Natural killer cell treated with Interleukin-12 subunit alpha and Interleukin-12 subunit beta and Interleukin-15 and Interleukin-18, amount 100 ng/mL, for 72 hours (primary cell): ENCODE data around the gene GNG12. TPM values are rescaled to one million over a fixed set of nuclear protein-coding genes. Genes with fewer than 3 reads are reported as not detected.

Source experiments
- ATAC-seq, 2 donors: fragments of 150-1000 bp; cut with Tn5 transposase in 1 of 2; sonication (Bioruptor Pico), chemical (Tn5 transposase) in 1 of 2; 2 replicates each; pipeline ENCODE4 v1.10.0; 2021
- DNase-seq: peaks from one replicate; pipeline ENCODE4 v3.0.0; 2022; ENCODE audit warnings: low spot score
- H3K27ac Mint-ChIP-seq, 2 donors: 1 replicate in 1 of 2; 2 replicates in 1 of 2; pipeline ENCODE4 v1.8.0; 2022; ENCODE audit warnings: mixed read lengths in 2 of 2, mild to moderate bottlenecking in 1 of 2, moderate library complexity in 1 of 2
- H3K27me3 Mint-ChIP-seq, 2 donors: 1 replicate in 1 of 2; 2 replicates in 1 of 2; pipeline ENCODE4 v1.8.0; 2022; ENCODE audit warnings: mixed read lengths in 2 of 2
- H3K36me3 Mint-ChIP-seq: one replicate; pipeline ENCODE4 v1.8.0; 2022; ENCODE audit warnings: mixed read lengths
- H3K4me1 Mint-ChIP-seq, 2 donors: 1 replicate in 1 of 2; 2 replicates in 1 of 2; pipeline ENCODE4 v1.8.0; 2022; ENCODE audit warnings: low read depth in 2 of 2, mixed read lengths in 2 of 2, mild to moderate bottlenecking in 1 of 2
- H3K4me3 Mint-ChIP-seq: one replicate; pipeline ENCODE4 v1.8.0; 2022; ENCODE audit warnings: mixed read lengths
- H3K9me3 Mint-ChIP-seq: 2 replicates; pipeline ENCODE4 v1.8.0; 2022; ENCODE audit warnings: mixed read lengths
- total RNA-seq, 2 donors: library from RNA; stranded (reverse); gene quantifications; one replicate each; pipeline ENCODE4 v1.2.3, GENCODE V29; 2022

The GNG12 gene
- total RNA-seq, 2 donors from 2014 or later: 0.21 to 0.28 TPM

DNA sequence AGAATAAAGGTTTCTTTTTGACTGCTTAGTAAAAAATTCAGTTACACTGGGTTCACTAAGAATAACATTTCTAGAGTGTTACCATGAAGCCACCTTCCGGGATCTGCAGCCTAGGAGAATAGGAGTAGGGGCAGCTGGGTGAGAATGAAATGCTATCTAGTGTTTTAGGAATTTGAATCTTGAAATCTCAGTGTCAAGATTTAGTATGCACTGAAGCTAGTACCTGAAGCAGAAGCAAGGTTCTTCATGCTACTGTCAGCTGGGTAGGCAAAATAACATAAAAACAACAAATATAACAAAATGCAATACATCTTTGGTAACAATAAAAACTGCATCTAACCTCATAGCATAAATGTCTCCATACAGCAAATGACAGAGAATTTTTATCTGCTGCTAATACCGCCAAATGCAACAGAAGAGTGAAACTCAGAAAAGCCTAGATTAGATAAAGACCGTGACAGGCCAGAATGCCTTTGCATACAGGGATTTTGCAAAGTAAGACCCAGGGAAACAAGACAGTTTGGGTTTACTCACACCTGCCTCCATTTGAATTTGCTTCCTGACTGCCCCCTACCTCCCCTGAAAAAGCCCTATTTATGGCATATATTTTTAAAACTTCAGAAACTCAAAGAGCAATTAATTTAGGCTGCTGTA is 90.1 kb downstream of the GNG12 start:
- no peak for DNase-seq
- Mint-ChIP-seq H3K9me3 (no peaks in the 10 kb centered on the region), H3K4me3 (no peak overlapping the region), H3K4me1 (no peaks in the 10 kb centered on the region), H3K27me3 (peaks cover 12 to 14% of the 10 kb centered on the region in 2 donors), H3K27ac (no peak overlapping the region), H3K36me3 (no peaks in the 10 kb centered on the region)
- ATAC-seq: no peak

DNA sequence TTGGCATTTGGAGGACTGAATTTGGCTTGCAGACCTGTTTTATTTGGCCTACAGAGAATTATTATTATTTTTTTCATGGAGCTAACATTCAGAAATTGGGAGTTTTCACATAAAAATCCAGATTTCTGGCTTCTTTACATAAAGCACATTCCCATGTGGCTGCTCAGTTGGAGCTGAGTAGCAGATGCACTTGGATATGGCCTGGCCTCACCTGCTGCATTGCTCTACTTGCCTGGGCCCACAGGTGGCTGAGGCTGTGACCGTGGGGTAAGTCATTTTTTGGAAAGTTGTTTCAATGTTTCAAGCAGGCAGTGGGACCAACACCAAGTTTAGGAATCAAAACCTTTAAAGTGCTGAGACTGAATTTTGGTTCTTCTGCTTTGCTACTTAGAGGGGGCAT is 91.5 kb downstream of the GNG12 start:
- no peak for ATAC-seq
- no peak overlapping the region for H3K27ac Mint-ChIP-seq
- no peak overlapping the region for H3K4me3 Mint-ChIP-seq
- H3K4me1 Mint-ChIP-seq: no peaks in the 10 kb centered on the region
- H3K27me3 Mint-ChIP-seq: peaks cover 6% of the 10 kb centered on the region in 2 donors
- H3K36me3 Mint-ChIP-seq: no peaks in the 10 kb centered on the region
- DNase-seq: no peak
- H3K9me3 Mint-ChIP-seq: no peaks in the 10 kb centered on the region

DNA sequence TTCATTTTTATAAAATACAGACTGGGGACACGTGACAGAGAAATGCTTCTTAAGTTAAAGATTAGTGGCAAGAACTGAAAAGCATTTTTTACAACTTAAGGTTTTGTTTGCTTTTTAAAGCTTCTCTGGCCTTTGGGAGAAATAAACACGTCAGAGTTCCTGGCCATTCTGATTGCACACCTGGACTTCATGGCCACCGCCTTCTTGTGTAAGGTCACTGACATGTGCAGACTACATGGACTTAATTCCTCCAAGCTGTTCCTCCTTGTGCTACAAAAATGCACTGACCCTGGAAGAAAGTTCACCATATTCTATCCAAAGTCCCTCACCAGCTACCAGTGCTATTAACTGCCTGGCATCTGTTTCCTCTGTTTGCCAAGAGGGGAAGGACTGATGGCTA is 92.1 kb downstream of the GNG12 start:
- no peak for ATAC-seq
- peaks cover 3 to 6% of the 10 kb centered on the region in 2 donors for H3K27me3 Mint-ChIP-seq

DNA sequence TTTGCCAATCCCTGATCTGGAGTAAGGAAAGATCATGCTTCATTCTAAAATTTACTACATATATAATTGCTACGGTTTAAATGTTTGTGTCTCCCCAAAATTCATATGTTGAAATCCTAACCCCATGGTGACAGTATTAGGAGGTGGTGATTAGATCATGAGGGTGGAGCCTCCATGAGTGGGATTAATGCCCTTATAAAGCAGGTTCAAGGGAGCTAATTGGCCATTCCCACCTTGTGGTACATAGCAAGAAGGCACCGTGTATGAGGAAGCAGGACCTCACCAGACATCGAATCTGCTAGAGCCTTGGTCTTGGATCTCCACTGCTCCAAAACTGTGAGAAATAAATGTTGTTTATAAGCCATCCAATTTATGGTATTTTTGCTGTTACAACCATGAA is 92.7 kb downstream of the GNG12 start:
- ATAC-seq (no peak), DNase-seq (no peak)
- Mint-ChIP-seq H3K9me3 (no peaks in the 10 kb centered on the region), H3K27me3 (peaks cover 3 to 6% of the 10 kb centered on the region in 2 donors), H3K4me1 (peaks cover 6 to 11% of the 10 kb centered on the region in 2 donors), H3K36me3 (no peaks in the 10 kb centered on the region), H3K4me3 (no peak overlapping the region), H3K27ac (no peak overlapping the region)

More for the DNA sequence above, 92.1 kb downstream of the GNG12 start:
- Mint-ChIP-seq H3K36me3 (no peaks in the 10 kb centered on the region), H3K4me1 (peaks cover 2 to 6% of the 10 kb centered on the region in 2 donors), H3K27ac (no peak overlapping the region), H3K9me3 (no peaks in the 10 kb centered on the region), H3K4me3 (no peak overlapping the region)
- no peak for DNase-seq

DNA sequence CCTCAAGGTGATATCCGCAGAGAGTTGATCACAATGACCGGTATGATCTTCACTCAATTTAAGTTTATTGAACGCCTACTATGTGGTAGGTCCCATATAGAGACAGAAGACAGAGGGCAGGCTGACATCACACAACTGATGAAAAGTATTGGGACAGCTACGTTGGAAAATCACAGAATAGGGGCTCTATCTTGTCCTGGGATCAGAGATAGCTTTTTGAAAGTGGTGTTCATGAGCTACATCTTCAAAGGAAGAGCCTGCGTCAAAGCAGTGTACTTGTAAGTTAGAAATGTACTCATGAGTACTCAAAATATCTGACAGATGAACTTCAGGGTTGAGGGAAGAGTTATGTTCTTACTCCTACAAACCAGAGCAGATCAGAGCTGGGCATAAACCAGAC is 93.9 kb downstream of the GNG12 start:
- Mint-ChIP-seq H3K4me3 (no peak overlapping the region), H3K27me3 (peaks cover 3 to 6% of the 10 kb centered on the region in 2 donors), H3K27ac (no peak overlapping the region), H3K36me3 (no peaks in the 10 kb centered on the region), H3K4me1 (peaks cover 6 to 12% of the 10 kb centered on the region in 2 donors), H3K9me3 (no peaks in the 10 kb centered on the region)
- no peak for DNase-seq
- no peak for ATAC-seq

DNA sequence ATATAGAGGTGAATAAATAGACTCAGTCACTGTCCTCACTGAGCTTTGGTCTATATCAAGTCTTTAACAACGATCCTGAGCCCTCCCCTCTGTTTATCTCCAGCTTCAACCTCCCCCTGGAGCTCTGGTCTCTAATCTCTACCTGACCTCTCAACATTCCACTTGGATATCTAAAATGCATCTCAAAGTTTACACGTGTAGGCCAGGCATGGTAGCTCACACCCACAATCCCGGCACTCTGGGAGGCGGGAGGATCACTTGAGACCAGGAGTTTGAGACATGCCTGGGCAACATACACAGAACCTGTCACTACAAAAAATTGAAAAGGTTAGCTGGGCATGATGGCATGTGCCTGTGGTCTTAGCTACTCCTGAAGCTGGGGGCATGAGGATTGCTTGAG is 94.9 kb downstream of the GNG12 start:
- Mint-ChIP-seq H3K27me3 (peaks cover 0 to under 1% of the 10 kb centered on the region in 2 donors), H3K4me3 (no peak overlapping the region)

DNA sequence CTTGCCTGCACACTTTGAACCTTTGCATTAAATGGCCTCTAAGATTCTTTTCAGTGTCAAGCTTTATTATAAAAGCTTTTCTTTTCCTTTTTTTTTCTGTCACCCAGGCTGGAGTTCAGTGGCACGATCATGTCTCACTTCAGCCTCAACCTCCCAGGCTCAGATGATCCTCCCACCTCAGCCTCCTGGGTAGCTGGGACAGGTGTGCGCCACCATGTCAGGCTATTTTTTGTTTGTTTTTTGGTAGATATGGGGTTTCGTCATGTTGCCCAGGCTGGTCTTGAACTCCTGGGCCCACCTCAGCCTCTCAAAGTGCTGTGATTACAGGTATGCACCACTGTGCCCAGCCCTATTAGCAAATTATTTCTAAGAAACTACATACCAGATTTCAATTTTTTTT is 95.4 kb downstream of the GNG12 start:
- ATAC-seq (no peak), DNase-seq (no peak)
- no peaks in the 10 kb centered on the region for H3K36me3 Mint-ChIP-seq
- no peaks in the 10 kb centered on the region for H3K27me3 Mint-ChIP-seq
- no peak overlapping the region for H3K27ac Mint-ChIP-seq
- no peak overlapping the region for H3K4me3 Mint-ChIP-seq
- no peaks in the 10 kb centered on the region for H3K9me3 Mint-ChIP-seq
- peaks cover 6 to 12% of the 10 kb centered on the region in 2 donors for H3K4me1 Mint-ChIP-seq

More for the DNA sequence above, 94.9 kb downstream of the GNG12 start:
- peaks cover 6 to 12% of the 10 kb centered on the region in 2 donors for H3K4me1 Mint-ChIP-seq
- no peaks in the 10 kb centered on the region for H3K9me3 Mint-ChIP-seq
- no peak overlapping the region for H3K27ac Mint-ChIP-seq
- DNase-seq: no peak
- ATAC-seq: no peak
- no peaks in the 10 kb centered on the region for H3K36me3 Mint-ChIP-seq

DNA sequence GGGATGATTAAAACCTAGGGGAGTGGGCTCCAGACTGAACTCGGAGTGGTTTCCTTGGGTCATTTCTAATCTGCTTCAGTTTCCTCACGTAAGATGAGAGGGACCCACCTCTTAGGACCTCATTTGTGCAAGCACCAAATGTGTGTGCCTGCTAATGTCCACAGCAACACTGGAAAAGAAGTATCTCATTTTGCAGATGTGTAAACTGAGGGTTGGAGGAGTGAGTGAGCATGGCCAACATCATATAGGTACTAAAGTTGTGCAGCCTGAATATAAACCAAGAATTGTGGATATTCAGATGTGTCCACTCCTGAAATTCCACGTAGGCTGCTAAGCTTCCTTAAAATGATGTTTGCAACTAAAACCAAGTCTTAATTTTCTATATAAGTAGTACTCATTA is 96.5 kb downstream of the GNG12 start:
- ATAC-seq: no peak
- Mint-ChIP-seq H3K4me3 (no peak overlapping the region), H3K36me3 (no peaks in the 10 kb centered on the region), H3K9me3 (no peaks in the 10 kb centered on the region), H3K27me3 (no peaks in the 10 kb centered on the region), H3K4me1 (peaks cover 6 to 12% of the 10 kb centered on the region in 2 donors), H3K27ac (no peak overlapping the region)
- DNase-seq: no peak

DNA sequence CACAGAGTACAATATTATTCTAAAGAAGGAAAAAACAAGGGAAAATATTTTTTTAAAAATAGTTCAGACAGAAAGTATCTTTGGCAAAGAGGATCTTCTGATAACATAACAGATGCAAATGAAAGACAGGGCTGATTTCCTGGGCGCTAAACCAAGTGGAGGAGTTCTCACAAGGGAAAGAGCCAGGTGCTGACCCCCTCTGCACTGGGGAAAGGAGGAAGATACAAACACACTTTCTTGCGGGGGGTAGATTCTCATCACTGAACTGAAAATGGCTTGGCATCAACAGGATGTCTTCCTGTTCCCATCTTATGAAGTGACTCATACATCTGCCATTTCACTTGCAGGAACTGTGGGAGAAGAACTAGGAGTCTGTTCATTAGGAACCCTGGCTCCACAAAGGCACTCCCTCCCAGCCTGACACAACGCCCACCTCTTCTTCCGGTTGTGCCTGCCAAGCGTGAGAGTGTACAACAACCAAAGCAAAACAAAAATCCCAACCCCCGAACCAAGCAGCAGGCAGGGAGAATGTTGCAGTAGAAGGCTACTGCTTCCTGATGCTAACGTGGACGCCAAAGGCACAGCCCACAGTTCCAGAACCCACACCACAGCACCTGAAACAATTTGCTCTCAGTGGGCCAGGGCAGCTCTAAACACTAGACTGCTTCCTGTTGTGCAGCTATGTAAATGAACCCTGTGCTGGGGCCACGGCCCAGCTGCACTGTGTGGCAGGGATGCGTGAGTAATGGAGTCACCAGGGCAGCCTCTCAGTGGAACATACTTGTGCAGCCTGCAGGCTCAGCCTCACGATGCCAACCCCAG is 97.2 kb downstream of the GNG12 start:
- ATAC-seq (peak; percentile 82 to 92), DNase-seq (no peak)
- Mint-ChIP-seq H3K4me3 (peak overlapping the region; percentile 71), H3K27me3 (peaks cover 0 to 3% of the 10 kb centered on the region in 2 donors), H3K4me1 (peaks cover 6 to 12% of the 10 kb centered on the region in 2 donors), H3K36me3 (no peaks in the 10 kb centered on the region), H3K9me3 (no peaks in the 10 kb centered on the region), H3K27ac (peak overlapping the region; percentile 54 to 74)

DNA sequence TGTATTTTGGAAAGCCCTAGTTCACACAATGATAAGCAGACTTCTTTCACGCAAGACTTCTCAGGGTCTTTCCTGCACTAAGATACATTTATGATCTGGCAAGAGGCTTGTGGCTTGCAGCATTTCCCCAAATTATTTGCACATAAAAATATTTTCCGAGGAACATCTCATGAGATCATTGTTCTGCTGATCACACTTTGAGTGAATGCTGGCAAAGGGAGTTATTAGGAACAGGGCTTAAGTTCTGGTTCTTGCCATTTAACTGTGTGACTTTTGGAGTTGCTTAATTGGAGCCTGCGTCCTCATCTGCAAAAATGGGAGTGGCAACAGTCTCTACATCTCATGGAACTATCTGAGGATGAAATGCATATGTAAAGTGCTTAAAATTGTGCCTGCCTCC is 98.1 kb downstream of the GNG12 start:
- H3K9me3 Mint-ChIP-seq: no peaks in the 10 kb centered on the region
- peaks cover 6 to 12% of the 10 kb centered on the region in 2 donors for H3K4me1 Mint-ChIP-seq
- peaks cover 0 to 3% of the 10 kb centered on the region in 2 donors for H3K27me3 Mint-ChIP-seq
- no peak for ATAC-seq
- no peak overlapping the region for H3K4me3 Mint-ChIP-seq
- H3K27ac Mint-ChIP-seq: no peak overlapping the region
- DNase-seq: no peak
- H3K36me3 Mint-ChIP-seq: no peaks in the 10 kb centered on the region

DNA sequence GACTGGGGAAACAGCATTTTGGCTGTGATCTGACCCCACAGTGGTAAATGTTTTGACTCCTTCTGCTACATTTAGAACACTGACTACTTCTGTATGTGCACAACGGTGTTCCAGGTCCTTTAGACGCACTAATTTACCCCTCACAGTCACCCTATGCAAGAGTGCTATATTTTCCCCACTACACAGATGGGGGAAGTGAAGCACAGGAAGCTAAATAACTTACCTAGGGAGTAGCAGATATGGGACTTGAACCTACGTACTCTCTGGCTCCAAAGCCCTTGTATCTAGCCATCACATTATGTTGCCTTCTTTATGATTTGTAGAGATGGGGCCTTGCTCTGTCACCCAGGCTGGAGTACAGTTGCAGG is 99.0 kb downstream of the GNG12 start:
- peaks cover 5% of the 10 kb centered on the region in 2 donors for H3K27me3 Mint-ChIP-seq
- no peaks in the 10 kb centered on the region for H3K9me3 Mint-ChIP-seq
- ATAC-seq (no peak), DNase-seq (no peak)
- H3K4me1 Mint-ChIP-seq: peaks cover 8 to 17% of the 10 kb centered on the region in 2 donors
- H3K27ac Mint-ChIP-seq: no peak overlapping the region
- H3K4me3 Mint-ChIP-seq: no peak overlapping the region
- no peaks in the 10 kb centered on the region for H3K36me3 Mint-ChIP-seq

DNA sequence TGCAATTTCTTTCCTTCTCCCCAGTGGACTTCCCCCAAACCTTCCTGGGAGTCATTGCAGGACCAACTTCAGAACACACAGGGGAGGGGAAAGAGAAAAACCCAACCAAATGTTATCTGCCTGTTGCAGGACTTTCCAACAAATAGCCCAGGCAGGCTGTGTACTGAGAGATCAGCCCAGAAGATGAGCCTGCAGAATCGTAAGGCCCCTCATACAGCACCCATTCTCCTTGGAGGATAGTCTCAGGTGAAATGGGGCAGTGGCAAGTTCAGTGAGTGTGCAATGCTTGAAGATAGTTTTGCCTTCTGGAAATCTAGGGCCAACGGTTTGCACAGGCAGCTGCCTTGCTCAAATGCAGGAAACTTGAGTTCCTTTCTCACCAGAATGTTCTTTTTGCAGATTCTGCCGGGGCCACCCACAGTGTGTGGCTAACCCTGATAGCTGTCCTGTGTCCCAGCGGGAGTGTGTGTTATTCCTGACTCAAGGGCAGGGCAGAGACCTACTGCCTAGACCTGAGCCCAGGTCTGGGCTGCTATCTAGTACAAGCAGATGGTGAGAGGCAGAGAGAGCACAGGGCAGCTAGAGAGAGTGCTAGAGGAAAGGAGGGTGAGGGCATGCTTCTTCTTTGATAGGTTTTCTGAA is 99.5 kb downstream of the GNG12 start:
- peaks cover 8 to 17% of the 10 kb centered on the region in 2 donors for H3K4me1 Mint-ChIP-seq
- DNase-seq (no peak), ATAC-seq (peak in 1 of 2 donors; percentile 56)
- no peak overlapping the region for H3K27ac Mint-ChIP-seq
- no peaks in the 10 kb centered on the region for H3K9me3 Mint-ChIP-seq
- no peaks in the 10 kb centered on the region for H3K36me3 Mint-ChIP-seq
- no peak overlapping the region for H3K4me3 Mint-ChIP-seq
- peaks cover 6 to 7% of the 10 kb centered on the region in 2 donors for H3K27me3 Mint-ChIP-seq

DNA sequence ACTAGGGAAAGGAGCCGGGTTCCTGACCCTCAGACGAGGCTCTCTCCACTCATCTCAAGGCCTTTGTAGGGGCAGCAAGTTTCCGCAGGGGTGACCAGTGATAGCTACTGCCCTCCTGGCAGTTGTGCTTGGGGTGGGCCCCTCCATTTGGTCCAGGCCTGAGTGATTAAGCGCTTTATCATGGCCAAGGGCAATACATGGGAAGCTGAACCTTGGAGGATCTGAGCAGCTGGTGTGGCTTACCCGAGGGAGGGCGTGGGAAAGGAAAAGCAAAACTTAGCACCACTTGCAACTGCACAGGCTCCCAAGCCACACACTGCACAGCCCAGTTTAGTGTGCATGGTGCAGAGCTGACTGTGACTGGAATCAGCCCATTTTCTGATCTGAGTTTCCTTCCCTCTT is 100.5 kb downstream of the GNG12 start:
- peaks cover 6 to 7% of the 10 kb centered on the region in 2 donors for H3K27me3 Mint-ChIP-seq
- H3K9me3 Mint-ChIP-seq: no peaks in the 10 kb centered on the region
- H3K4me3 Mint-ChIP-seq: no peak overlapping the region
- ATAC-seq: peak in 1 of 2 donors; percentile 44
- H3K4me1 Mint-ChIP-seq: peaks cover 8 to 17% of the 10 kb centered on the region in 2 donors
- H3K36me3 Mint-ChIP-seq: no peaks in the 10 kb centered on the region
- no peak overlapping the region for H3K27ac Mint-ChIP-seq
- DNase-seq: no peak

DNA sequence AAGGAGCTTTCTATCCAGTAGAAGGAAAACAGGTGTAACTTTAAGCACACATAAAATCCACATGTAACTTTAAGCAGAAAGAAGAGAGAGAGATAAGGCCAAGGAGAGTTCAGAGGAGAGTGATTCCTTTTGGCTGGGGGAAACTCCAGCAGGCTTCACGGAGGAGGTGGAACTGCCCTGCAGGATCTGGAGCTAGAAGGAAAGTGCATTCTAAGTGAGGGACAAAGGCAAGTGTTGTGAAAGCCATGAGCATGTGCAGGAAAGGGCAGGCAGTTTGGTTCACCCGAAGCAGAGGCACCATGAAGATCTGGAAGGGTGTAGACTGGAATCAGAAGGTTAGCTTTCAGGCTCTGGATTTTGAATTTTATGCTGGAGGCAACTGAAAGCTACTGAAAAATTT is 101.9 kb downstream of the GNG12 start:
- DNase-seq (no peak), ATAC-seq (no peak)
- Mint-ChIP-seq H3K4me1 (peaks cover 12 to 19% of the 10 kb centered on the region in 2 donors), H3K27ac (no peak overlapping the region), H3K4me3 (no peak overlapping the region), H3K36me3 (no peaks in the 10 kb centered on the region), H3K27me3 (peaks cover 6 to 7% of the 10 kb centered on the region in 2 donors), H3K9me3 (no peaks in the 10 kb centered on the region)
